Dendritic cell treated with granulocyte-macrophage colony-stimulating factor and Interleukin-4, amounts not matched to agents 40 ng/mL and 50 ng/mL, for 4 days (primary cell): ENCODE results near the gene REEP6.
"Not testable (repeated sequence)": the region's sequence is repeated elsewhere in the genome, so short reads cannot be mapped to it uniquely, and the experiment has no call there.

Experiments used
- H3K27ac Mint-ChIP-seq: one replicate; pipeline ENCODE4 v1.8.0; 2022; ENCODE audit warnings: mild to moderate bottlenecking, mixed read lengths
- H3K27me3 Mint-ChIP-seq: one replicate; pipeline ENCODE4 v1.8.0; 2022; ENCODE audit warnings: mild to moderate bottlenecking, mixed read lengths
- H3K36me3 Mint-ChIP-seq: one replicate; pipeline ENCODE4 v1.8.0; 2022; ENCODE audit warnings: low read depth, mixed read lengths
- H3K4me1 Mint-ChIP-seq: one replicate; pipeline ENCODE4 v1.8.0; 2022; ENCODE audit warnings: low read depth, mixed read lengths
- H3K4me3 Mint-ChIP-seq: one replicate; pipeline ENCODE4 v1.8.0; 2022; ENCODE audit warnings: mild to moderate bottlenecking, moderate library complexity, mixed read lengths
- H3K9me3 Mint-ChIP-seq: one replicate; pipeline ENCODE4 v1.8.0; 2022; ENCODE audit warnings: mixed read lengths
- intact Hi-C: fragments of 100-400 bp; cut with micrococcal nuclease; formaldehyde crosslinking; loops from one replicate; pipeline ENCODE4 v1.15.0; 2022

The REEP6 gene

GRCh38 chr19:1497578-1498235 lies 6.7 kb downstream of the REEP6 start:
- Mint-ChIP-seq H3K9me3 (no peaks in the 10 kb centered on the region), H3K36me3 (no peaks in the 10 kb centered on the region), H3K27me3 (peaks cover 46% of the 10 kb centered on the region), H3K27ac (no peak overlapping the region), H3K4me1 (peaks cover 7% of the 10 kb centered on the region), H3K4me3 (no peak overlapping the region)
- intact Hi-C loops, result no loop called here

- H3K4me1 Mint-ChIP-seq, H3K4me3 Mint-ChIP-seq, H3K36me3 Mint-ChIP-seq, H3K27ac Mint-ChIP-seq, intact Hi-C loops, H3K9me3 Mint-ChIP-seq: not testable (repeated sequence)
- peaks cover 48% of the 10 kb centered on the region for H3K27me3 Mint-ChIP-seq
Measured at GRCh38 chr19:1499231-1499630, 8.2 kb downstream of the REEP6 start.

- intact Hi-C loops, result no loop called here
Measured at GRCh38 chr19:1501200-1501595, 10.2 kb downstream of the REEP6 start.

GRCh38 chr19:1502433-1503088 lies 11.6 kb downstream of the REEP6 start:
- no peak overlapping the region for H3K27ac Mint-ChIP-seq
- H3K27me3 Mint-ChIP-seq, result peaks cover 56% of the 10 kb centered on the region
- no peaks in the 10 kb centered on the region for H3K36me3 Mint-ChIP-seq
- no peaks in the 10 kb centered on the region for H3K9me3 Mint-ChIP-seq
- no peak overlapping the region for H3K4me3 Mint-ChIP-seq
- intact Hi-C loops, result no loop called here
- H3K4me1 Mint-ChIP-seq, result peaks cover 6% of the 10 kb centered on the region

More at GRCh38 chr19:1501200-1501595, 10.2 kb downstream of the REEP6 start:
- no peak overlapping the region for H3K4me3 Mint-ChIP-seq
- H3K27me3 Mint-ChIP-seq, result peaks cover 58% of the 10 kb centered on the region
- H3K27ac Mint-ChIP-seq, result no peak overlapping the region
- H3K4me1 Mint-ChIP-seq, result peaks cover 6% of the 10 kb centered on the region
- no peaks in the 10 kb centered on the region for H3K9me3 Mint-ChIP-seq
- H3K36me3 Mint-ChIP-seq, result no peaks in the 10 kb centered on the region

- no peak overlapping the region for H3K4me3 Mint-ChIP-seq
- intact Hi-C loops, result no loop called here
- H3K36me3 Mint-ChIP-seq, result no peaks in the 10 kb centered on the region
- H3K27me3 Mint-ChIP-seq, result peaks cover 59% of the 10 kb centered on the region
- no peaks in the 10 kb centered on the region for H3K9me3 Mint-ChIP-seq
- no peak overlapping the region for H3K27ac Mint-ChIP-seq
- H3K4me1 Mint-ChIP-seq, result peaks cover 13% of the 10 kb centered on the region
Measured at GRCh38 chr19:1503089-1503924, 12.3 kb downstream of the REEP6 start.

GRCh38 chr19:1503925-1504773 lies 13.2 kb downstream of the REEP6 start:
- H3K4me1 Mint-ChIP-seq, result peaks cover 17% of the 10 kb centered on the region
- H3K4me3 Mint-ChIP-seq, result no peak overlapping the region
- intact Hi-C loops, result no loop called here
- peaks cover 66% of the 10 kb centered on the region for H3K27me3 Mint-ChIP-seq
- no peak overlapping the region for H3K27ac Mint-ChIP-seq
- no peaks in the 10 kb centered on the region for H3K36me3 Mint-ChIP-seq
- no peaks in the 10 kb centered on the region for H3K9me3 Mint-ChIP-seq

GRCh38 chr19:1505012-1505411 lies 14.0 kb downstream of the REEP6 start:
- H3K9me3 Mint-ChIP-seq, result no peaks in the 10 kb centered on the region
- H3K4me1 Mint-ChIP-seq, result peaks cover 17% of the 10 kb centered on the region
- no peak overlapping the region for H3K27ac Mint-ChIP-seq
- no peaks in the 10 kb centered on the region for H3K36me3 Mint-ChIP-seq
- no peak overlapping the region for H3K4me3 Mint-ChIP-seq
- intact Hi-C loops, result no loop called here
- H3K27me3 Mint-ChIP-seq, result peaks cover 71% of the 10 kb centered on the region

- intact Hi-C loops, result no loop called here
- H3K9me3 Mint-ChIP-seq, result no peaks in the 10 kb centered on the region
- no peak overlapping the region for H3K27ac Mint-ChIP-seq
- H3K36me3 Mint-ChIP-seq, result no peaks in the 10 kb centered on the region
- no peak overlapping the region for H3K4me3 Mint-ChIP-seq
- H3K4me1 Mint-ChIP-seq, result peaks cover 17% of the 10 kb centered on the region
- peaks cover 78% of the 10 kb centered on the region for H3K27me3 Mint-ChIP-seq
Measured at GRCh38 chr19:1505991-1506881, 15.3 kb downstream of the REEP6 start.

- Mint-ChIP-seq H3K27ac (peak overlapping the region; percentile 85), H3K36me3 (no peaks in the 10 kb centered on the region), H3K9me3 (no peaks in the 10 kb centered on the region), H3K27me3 (peaks cover 83% of the 10 kb centered on the region), H3K4me1 (peaks cover 18% of the 10 kb centered on the region), H3K4me3 (no peak overlapping the region)
- intact Hi-C loops, result no loop called here
Measured at GRCh38 chr19:1507192-1507660, 16.2 kb downstream of the REEP6 start.

- H3K27me3 Mint-ChIP-seq, result peaks cover 82% of the 10 kb centered on the region
- intact Hi-C loops, result no loop called here
- H3K4me1 Mint-ChIP-seq, result peaks cover 24% of the 10 kb centered on the region
- H3K36me3 Mint-ChIP-seq, result no peaks in the 10 kb centered on the region
- H3K9me3 Mint-ChIP-seq, result no peaks in the 10 kb centered on the region
- peak overlapping the region; percentile 80 for H3K4me3 Mint-ChIP-seq
- peak overlapping the region; percentile 85 for H3K27ac Mint-ChIP-seq
Measured at GRCh38 chr19:1507763-1508506, 17.0 kb downstream of the REEP6 start.

GRCh38 chr19:1508507-1508856 lies 17.5 kb downstream of the REEP6 start:
- peak overlapping the region; percentile 85 for H3K27ac Mint-ChIP-seq
- no peaks in the 10 kb centered on the region for H3K36me3 Mint-ChIP-seq
- H3K4me1 Mint-ChIP-seq, result peaks cover 24% of the 10 kb centered on the region
- H3K9me3 Mint-ChIP-seq, result no peaks in the 10 kb centered on the region
- H3K4me3 Mint-ChIP-seq, result peak overlapping the region; percentile 80
- peaks cover 77% of the 10 kb centered on the region for H3K27me3 Mint-ChIP-seq
- intact Hi-C loops, result no loop called here
